ENCODE measurements around the gene TMEM218.

The TMEM218 gene

GRCh38 chr11:125155767-125156166 is 44.3 kb upstream of the TMEM218 start:
- Histone ChIP-seq H3K4me2 (no peak overlapping the region), H3K27me3 (ENCODE audit: insufficient read depth, low read depth) (no peaks in the 10 kb centered on the region), H3K9ac (no peak overlapping the region), H3K4me3 (IDR thresholded peaks at IDR 0.05; ENCODE audit: insufficient read depth, low read depth, low read length) (no peak overlapping the region), H3K4me1 (ENCODE audit: low read depth, poor library complexity, severe bottlenecking) (no peaks in the 10 kb centered on the region), H4K20me1 (ENCODE audit: insufficient read depth) (no peaks in the 10 kb centered on the region), H3K27ac (no peak overlapping the region), H2AFZ (ENCODE audit: low read depth) (no peak overlapping the region), H3K36me3 (ENCODE audit: insufficient read depth) (no peaks in the 10 kb centered on the region), H3K79me2 (ENCODE audit: insufficient read depth, low read depth) (no peaks in the 10 kb centered on the region)
- no peak for TF ChIP-seq CTCF (conservative IDR thresholded peaks at IDR 0.05; ENCODE audit: low read depth, low read length)

- Histone ChIP-seq H3K79me2 (ENCODE audit: insufficient read depth, low read depth) (no peaks in the 10 kb centered on the region), H3K27me3 (ENCODE audit: insufficient read depth, low read depth) (no peaks in the 10 kb centered on the region), H3K4me2 (no peak overlapping the region), H4K20me1 (ENCODE audit: insufficient read depth) (no peaks in the 10 kb centered on the region), H3K27ac (no peak overlapping the region), H2AFZ (ENCODE audit: low read depth) (no peak overlapping the region), H3K4me1 (ENCODE audit: low read depth, poor library complexity, severe bottlenecking) (no peaks in the 10 kb centered on the region), H3K4me3 (IDR thresholded peaks at IDR 0.05; ENCODE audit: insufficient read depth, low read depth, low read length) (no peak overlapping the region), H3K9ac (no peak overlapping the region), H3K36me3 (ENCODE audit: insufficient read depth) (no peaks in the 10 kb centered on the region)
- TF ChIP-seq CTCF (conservative IDR thresholded peaks at IDR 0.05; ENCODE audit: low read depth, low read length) = no peak
Observed at GRCh38 chr11:125155100-125155444, 43.6 kb upstream of the TMEM218 start.

GRCh38 chr11:125154378-125155099 is 43.1 kb upstream of the TMEM218 start:
- Histone ChIP-seq H3K79me2 (ENCODE audit: insufficient read depth, low read depth) (no peaks in the 10 kb centered on the region), H4K20me1 (ENCODE audit: insufficient read depth) (no peaks in the 10 kb centered on the region), H3K27ac (no peak overlapping the region), H3K9ac (no peak overlapping the region), H3K4me1 (ENCODE audit: low read depth, poor library complexity, severe bottlenecking) (no peaks in the 10 kb centered on the region), H3K36me3 (ENCODE audit: insufficient read depth) (no peaks in the 10 kb centered on the region), H3K4me3 (IDR thresholded peaks at IDR 0.05; ENCODE audit: insufficient read depth, low read depth, low read length) (no peak overlapping the region), H3K27me3 (ENCODE audit: insufficient read depth, low read depth) (no peaks in the 10 kb centered on the region), H2AFZ (ENCODE audit: low read depth) (no peak overlapping the region), H3K4me2 (no peak overlapping the region)
- TF ChIP-seq CTCF (conservative IDR thresholded peaks at IDR 0.05; ENCODE audit: low read depth, low read length) = no peak

- Histone ChIP-seq H3K9ac (no peak overlapping the region), H3K4me3 (IDR thresholded peaks at IDR 0.05; ENCODE audit: insufficient read depth, low read depth, low read length) (no peak overlapping the region), H3K27ac (no peak overlapping the region), H3K79me2 (ENCODE audit: insufficient read depth, low read depth) (no peaks in the 10 kb centered on the region), H3K27me3 (ENCODE audit: insufficient read depth, low read depth) (no peaks in the 10 kb centered on the region), H2AFZ (ENCODE audit: low read depth) (no peak overlapping the region), H3K36me3 (ENCODE audit: insufficient read depth) (no peaks in the 10 kb centered on the region), H3K4me2 (no peak overlapping the region), H4K20me1 (ENCODE audit: insufficient read depth) (no peaks in the 10 kb centered on the region), H3K4me1 (ENCODE audit: low read depth, poor library complexity, severe bottlenecking) (no peaks in the 10 kb centered on the region)
- TF ChIP-seq CTCF (conservative IDR thresholded peaks at IDR 0.05; ENCODE audit: low read depth, low read length) = no peak
Observed at GRCh38 chr11:125153837-125154236, 42.4 kb upstream of the TMEM218 start.

Data from KMS-11 (cell line).